GM23338 (cell line): ENCODE measurements around the gene LSP1. TPM values are rescaled to one million over a fixed set of nuclear protein-coding genes. Genes with fewer than 3 reads are reported as not detected.

Experiments used
- ATAC-seq: fragments of 200-7000 bp; cut with Tn5 transposase; 3 replicates; pipeline ENCODE4 v1.9.1; 2020
- DNase-seq: peaks from one replicate; pipeline ENCODE4 v3.0.0-alpha.2; 2015; ENCODE audit warnings: low spot score
- H2AFZ ChIP-seq: fragments of 200-600 bp; sonication (generic); 2 replicates; pipeline ENCODE4 v1.8.0; 2016; ENCODE audit warnings: antibody characterized with exemption, mild to moderate bottlenecking, moderate library complexity
- H3F3A ChIP-seq: fragments of 200-600 bp; sonication (generic); replicated peaks from 2 replicates; pipeline ENCODE4 v1.8.0; 2017; ENCODE audit warnings: antibody characterized with exemption, mixed run types, low read depth
- H3K27ac ChIP-seq: fragments of 200-600 bp; sonication (generic); 2 replicates; pipeline ENCODE4 v1.6.1; 2016; ENCODE audit warnings: low read depth
- H3K27me3 ChIP-seq: fragments of 200-600 bp; sonication (generic); 2 replicates; pipeline ENCODE4 v1.8.0; 2016; ENCODE audit warnings: mild to moderate bottlenecking, mixed run types, moderate library complexity; ENCODE audit not compliant: insufficient read depth
- H3K36me3 ChIP-seq: fragments of 200-600 bp; sonication (generic); 2 replicates; pipeline ENCODE4 v1.8.0; 2016; ENCODE audit warnings: mild to moderate bottlenecking; ENCODE audit not compliant: insufficient read depth
- H3K4me1 ChIP-seq: fragments of 200-600 bp; sonication (generic); 2 replicates; pipeline ENCODE4 v1.8.0; 2016; ENCODE audit warnings: mild to moderate bottlenecking, moderate library complexity; ENCODE audit not compliant: insufficient read depth
- H3K4me2 ChIP-seq: fragments of 200-600 bp; sonication (generic); 2 replicates; pipeline ENCODE4 v1.7.1; 2017; ENCODE audit warnings: mixed run types
- H3K4me3 ChIP-seq: fragments of 200-600 bp; sonication (generic); 2 replicates; pipeline ENCODE4 v1.6.1; 2016; ENCODE audit warnings: mixed run types
- H3K79me2 ChIP-seq: fragments of 200-600 bp; sonication (generic); replicated peaks from 2 replicates; pipeline ENCODE4 v1.8.0; 2017; ENCODE audit warnings: mild to moderate bottlenecking; ENCODE audit not compliant: insufficient read depth
- H3K9me2 ChIP-seq: fragments of 200-600 bp; sonication (generic); 2 replicates; pipeline ENCODE4 v1.8.0; 2017; ENCODE audit not compliant: insufficient read depth
- H4K20me1 ChIP-seq: fragments of 200-600 bp; sonication (generic); replicated peaks from 2 replicates; pipeline ENCODE4 v1.8.0; 2017; ENCODE audit warnings: mild to moderate bottlenecking; ENCODE audit not compliant: insufficient read depth
- H3K27ac Mint-ChIP-seq: 2 replicates; pipeline ENCODE4 v1.8.0; 2020; ENCODE audit warnings: inconsistent platforms, mild to moderate bottlenecking, moderate library complexity, mixed read lengths
- H3K27me3 Mint-ChIP-seq: 3 replicates; pipeline ENCODE4 v1.8.0; 2022; ENCODE audit warnings: low read depth, mild to moderate bottlenecking, moderate library complexity, mixed read lengths, inconsistent platforms; ENCODE audit not compliant: insufficient read depth, poor library complexity
- H3K36me3 Mint-ChIP-seq: 3 replicates; pipeline ENCODE4 v1.8.0; 2021; ENCODE audit warnings: low read depth, mild to moderate bottlenecking, inconsistent platforms, moderate library complexity, mixed read lengths
- H3K4me1 Mint-ChIP-seq: 3 replicates; pipeline ENCODE4 v1.8.0; 2020; ENCODE audit warnings: mild to moderate bottlenecking, inconsistent platforms, mixed read lengths
- H3K4me3 Mint-ChIP-seq: 3 replicates; pipeline ENCODE4 v1.8.0; 2021; ENCODE audit warnings: moderate library complexity, mild to moderate bottlenecking, inconsistent platforms, mixed read lengths
- H3K9me3 Mint-ChIP-seq: 3 replicates; pipeline ENCODE4 v1.8.0; 2020; ENCODE audit warnings: moderate library complexity, mild to moderate bottlenecking, inconsistent platforms, mixed read lengths
- CREB1 ChIP-seq: fragments of 250-450 bp; sonication (Bioruptor Pico); IDR thresholded peaks from 2 replicates; pipeline ENCODE4 v1.5.0; 2020; ENCODE audit warnings: low read depth, mild to moderate bottlenecking, moderate library complexity
- CTCF ChIP-seq, 2 experiments: fragments of 200-600 bp in 1 of 2; sonication (generic) in 1 of 2; conservative IDR thresholded peaks; 2 replicates each; pipeline versions ENCODE4 v1.5.1 to v1.6.1; 2016 to 2017; ENCODE audit warnings: antibody characterized with exemption in 2 of 2, low read depth in 2 of 2, mild to moderate bottlenecking in 2 of 2, moderate library complexity in 1 of 2
- ETS1 ChIP-seq: IDR thresholded peaks from 2 replicates; pipeline ENCODE4 v1.6.1; 2016; ENCODE audit warnings: antibody characterized with exemption
- EZH2 ChIP-seq: fragments of 200-600 bp; sonication (generic); IDR thresholded peaks from one replicate; pipeline ENCODE4 v1.8.0; 2017; ENCODE audit warnings: antibody characterized with exemption, mild to moderate bottlenecking, low read depth; ENCODE audit not compliant: unreplicated experiment
- EZH2phosphoT487 ChIP-seq: fragments of 200-600 bp; sonication (generic); IDR thresholded peaks from one replicate; pipeline ENCODE4 v1.8.1; 2018; ENCODE audit warnings: antibody characterized with exemption; ENCODE audit not compliant: unreplicated experiment
- JUNB ChIP-seq: IDR thresholded peaks from one replicate; pipeline ENCODE4 v1.6.1; 2016; ENCODE audit warnings: antibody characterized with exemption; ENCODE audit not compliant: unreplicated experiment
- NANOG ChIP-seq: IDR thresholded peaks from 2 replicates; pipeline ENCODE4 v1.6.1; 2016; ENCODE audit warnings: antibody characterized with exemption, borderline replicate concordance
- POLR2AphosphoS5 ChIP-seq: IDR thresholded peaks from 2 replicates; pipeline ENCODE4 v1.6.1; 2016; ENCODE audit warnings: antibody characterized with exemption, low read depth
- REST ChIP-seq: IDR thresholded peaks from one replicate; pipeline ENCODE4 v1.6.1; 2018; ENCODE audit warnings: antibody characterized with exemption; ENCODE audit not compliant: unreplicated experiment
- STAT1 ChIP-seq: IDR thresholded peaks from one replicate; pipeline ENCODE4 v1.6.1; 2016; ENCODE audit warnings: antibody characterized with exemption; ENCODE audit not compliant: unreplicated experiment
- ZNF114 ChIP-seq: fragments of 250-450 bp; sonication (Bioruptor Pico); IDR thresholded peaks from 2 replicates; pipeline ENCODE4 v1.5.0; 2020; ENCODE audit warnings: mild to moderate bottlenecking, moderate library complexity
- ZNF331 ChIP-seq: fragments of 250-450 bp; sonication (Bioruptor Pico); IDR thresholded peaks from 2 replicates; pipeline ENCODE4 v1.5.0; 2020; ENCODE audit warnings: low read depth, mild to moderate bottlenecking, moderate library complexity
- ZNF462 ChIP-seq: fragments of 250-450 bp; sonication (Bioruptor Pico); IDR thresholded peaks from 2 replicates; pipeline ENCODE4 v1.5.0; 2020; ENCODE audit warnings: mild to moderate bottlenecking, moderate library complexity
- polyA plus RNA-seq: library from polyadenylated mRNA; unstranded; fragments of >200 nt; fragmentation: Nextera tagmentation; extraction: Ambion mirVana; gene quantifications from 2 replicates; pipeline ENCODE4 v1.2.1, GENCODE V29; 2016
- total RNA-seq: library from RNA; depleted of rRNA; stranded (reverse); fragments of >200 nt; shearing (Covaris generic); gene quantifications from 2 replicates; pipeline ENCODE4 v1.2.3, GENCODE V29; 2014

Gene LSP1
- total and polyA plus RNA-seq, 2 experiments from 2014 or later, result 0.84 TPM; not detected in 1

- Mint-ChIP-seq H3K36me3 (no peaks in the 10 kb centered on the region), H3K4me3 (no peak overlapping the region), H3K9me3 (no peaks in the 10 kb centered on the region), H3K27me3 (no peaks in the 10 kb centered on the region), H3K27ac (no peak overlapping the region), H3K4me1 (no peaks in the 10 kb centered on the region)
- TF ChIP-seq NANOG (no peak), JUNB (no peak), POLR2AphosphoS5 (no peak), ZNF462 (CRISPR knock-in tag) (no peak), STAT1 (no peak), CTCF (conservative IDR thresholded peaks at IDR 0.05; ENCODE audit: low read depth in 2 of 2) (no peak), ETS1 (no peak), CREB1 (CRISPR knock-in tag) (no peak), ZNF331 (CRISPR knock-in tag) (no peak), EZH2 (no peak), ZNF114 (CRISPR knock-in tag) (no peak), EZH2phosphoT487 (no peak), REST (no peak)
- Histone ChIP-seq H3F3A (no peaks in the 10 kb centered on the region), H3K27me3 (no peaks in the 10 kb centered on the region), H3K79me2 (no peaks in the 10 kb centered on the region), H3K4me1 (no peaks in the 10 kb centered on the region), H4K20me1 (no peaks in the 10 kb centered on the region), H3K4me3 (no peak overlapping the region), H3K9me2 (no peaks in the 10 kb centered on the region), H3K27ac (no peak overlapping the region), H2AFZ (no peak overlapping the region), H3K36me3 (no peaks in the 10 kb centered on the region), H3K4me2 (no peak overlapping the region)
- DNase-seq (no peak), ATAC-seq (no peak)
Measured at GRCh38 chr11:1858576-1858975, 5.7 kb downstream of the LSP1 start.
